Astrocyte (in vitro differentiated cells and primary cell): Measurements from ENCODE around the gene KRTAP5-6. TPM values are rescaled to one million over a fixed set of nuclear protein-coding genes. Genes with fewer than 3 reads are reported as not detected.

Experiments
- DNase-seq: peaks from one replicate; pipeline ENCODE4 v3.0.0-alpha.2; 2010; ENCODE audit warnings: low read depth
- FAIRE-seq: peaks from 2 replicates; lab custom pipeline; 2011; peaks lifted over from hg19 to GRCh38; lab: Jason Lieb, UNC
- H2AFZ ChIP-seq: 2 replicates; pipeline ENCODE4 v1.6.0; 2012; ENCODE audit warnings: low read depth, low read length, inconsistent platforms
- H3K27ac ChIP-seq: 2 replicates; pipeline ENCODE4 v1.5.1; 2011; ENCODE audit warnings: low read depth, low read length, inconsistent platforms
- H3K27me3 ChIP-seq: 2 replicates; pipeline ENCODE4 v1.6.0; 2011; ENCODE audit warnings: low read length, inconsistent platforms; ENCODE audit not compliant: insufficient read depth
- H3K36me3 ChIP-seq: 2 replicates; pipeline ENCODE4 v1.5.1; 2011; ENCODE audit warnings: low read length, inconsistent platforms; ENCODE audit not compliant: insufficient read depth
- H3K4me1 ChIP-seq: 2 replicates; pipeline ENCODE4 v1.5.1; 2011; ENCODE audit warnings: low read length, inconsistent platforms; ENCODE audit not compliant: insufficient read depth
- H3K4me2 ChIP-seq: 2 replicates; pipeline ENCODE4 v1.6.0; 2012; ENCODE audit warnings: low read length, inconsistent platforms
- H3K4me3 ChIP-seq: 2 replicates; pipeline ENCODE4 v1.5.1; 2011; ENCODE audit warnings: low read depth, mild to moderate bottlenecking, low read length, inconsistent platforms; ENCODE audit not compliant: insufficient read depth
- H3K79me2 ChIP-seq: 2 replicates; pipeline ENCODE4 v1.6.0; 2012; ENCODE audit warnings: mild to moderate bottlenecking, low read length, inconsistent platforms; ENCODE audit not compliant: insufficient read depth
- H3K9ac ChIP-seq: 2 replicates; pipeline ENCODE4 v1.6.0; 2012; ENCODE audit warnings: mild to moderate bottlenecking, low read length, inconsistent platforms
- H3K9me3 ChIP-seq: 2 replicates; pipeline ENCODE4 v1.5.1; 2012; ENCODE audit warnings: low read depth, mild to moderate bottlenecking, low read length, inconsistent platforms; ENCODE audit not compliant: insufficient read depth
- H4K20me1 ChIP-seq: 2 replicates; pipeline ENCODE4 v1.6.0; 2012; ENCODE audit warnings: low read length, inconsistent platforms; ENCODE audit not compliant: insufficient read depth
- H3K27ac Mint-ChIP-seq: one replicate; pipeline ENCODE4 v1.8.0; 2021; ENCODE audit warnings: mild to moderate bottlenecking, mixed read lengths; ENCODE audit not compliant: unreplicated experiment
- H3K27me3 Mint-ChIP-seq: one replicate; pipeline ENCODE4 v1.8.0; 2021; ENCODE audit warnings: low read depth, mixed read lengths; ENCODE audit not compliant: unreplicated experiment
- H3K36me3 Mint-ChIP-seq: one replicate; pipeline ENCODE4 v1.8.0; 2021; ENCODE audit warnings: low read depth, mixed read lengths; ENCODE audit not compliant: unreplicated experiment
- H3K4me1 Mint-ChIP-seq: one replicate; pipeline ENCODE4 v1.8.0; 2021; ENCODE audit warnings: low read depth, mixed read lengths; ENCODE audit not compliant: unreplicated experiment
- H3K4me3 Mint-ChIP-seq: one replicate; pipeline ENCODE4 v1.8.0; 2021; ENCODE audit warnings: mild to moderate bottlenecking, moderate library complexity, mixed read lengths; ENCODE audit not compliant: unreplicated experiment
- H3K9me3 Mint-ChIP-seq: one replicate; pipeline ENCODE4 v1.8.0; 2021; ENCODE audit warnings: mild to moderate bottlenecking, mixed read lengths; ENCODE audit not compliant: unreplicated experiment
- EZH2 ChIP-seq: IDR thresholded peaks from 2 replicates; pipeline ENCODE4 v1.6.1; 2012; ENCODE audit warnings: mild to moderate bottlenecking, low read length, inconsistent platforms; ENCODE audit not compliant: insufficient read depth
- total RNA-seq: library from RNA; stranded (reverse); gene quantifications from 2 replicates; pipeline ENCODE4 v1.2.1, GENCODE V29; 2021
- TF ChIP-seq, protein P1 (sequence below): IDR thresholded peaks from 2 replicates; pipeline ENCODE4 v1.5.1; 2011; ENCODE audit warnings: low read depth, mild to moderate bottlenecking, inconsistent platforms, low read length, moderate library complexity; ENCODE audit not compliant: insufficient read depth

Gene KRTAP5-6
- total RNA-seq, 1 donor from 2014 or later: not detected

DNA sequence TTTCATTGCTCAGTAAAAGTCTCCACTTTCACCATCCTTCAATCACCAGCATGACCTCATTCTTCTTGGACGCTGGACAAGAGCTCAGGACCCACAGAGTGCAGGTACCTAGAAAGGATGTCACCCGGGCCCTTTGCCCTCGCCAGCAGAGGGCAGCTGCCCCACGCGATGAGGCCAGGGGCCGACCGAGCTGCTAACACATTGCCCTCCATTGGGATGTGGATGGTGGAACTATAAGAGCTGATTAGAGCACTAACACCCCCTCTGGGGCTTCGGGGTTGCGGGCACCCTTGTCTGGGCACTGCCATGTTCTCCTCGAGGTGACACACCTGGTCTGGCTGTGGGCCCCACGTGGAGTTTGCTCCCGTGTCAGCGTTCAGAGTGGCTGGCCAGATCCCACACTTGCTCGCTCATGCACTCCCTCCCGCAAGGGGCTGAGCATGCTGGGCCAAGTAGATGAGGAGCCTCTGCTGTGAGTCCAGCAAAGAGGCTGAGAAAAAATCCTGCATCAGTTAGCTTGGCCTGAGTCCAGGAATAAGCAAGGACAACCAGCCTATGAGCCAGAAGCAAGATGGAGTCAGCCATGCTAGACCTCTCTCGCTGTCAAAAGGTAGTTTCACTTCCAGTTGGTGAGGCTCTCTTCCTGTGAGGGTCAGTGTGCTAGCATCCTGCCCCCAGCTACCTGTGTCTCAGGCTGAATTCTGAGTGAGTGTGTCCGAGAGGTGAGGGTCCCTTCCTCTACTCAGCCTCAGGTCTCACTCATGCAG, 9.8 kb downstream of the KRTAP5-6 start:
- H3K27me3 ChIP-seq: peaks cover 28% of the 10 kb centered on the region
- Mint-ChIP-seq H3K4me3 (no peak overlapping the region), H3K9me3 (peaks cover 2% of the 10 kb centered on the region), H3K36me3 (peaks cover 4% of the 10 kb centered on the region), H3K27me3 (peaks cover 58% of the 10 kb centered on the region), H3K27ac (no peak overlapping the region), H3K4me1 (peaks cover 9% of the 10 kb centered on the region)
- no peaks in the 10 kb centered on the region for H3K36me3 ChIP-seq
- H3K27ac ChIP-seq: no peak overlapping the region
- H3K9me3 ChIP-seq: no peaks in the 10 kb centered on the region
- FAIRE-seq (no peak), DNase-seq (no peak)
- TF ChIP-seq EZH2: no peak
- TF ChIP-seq, protein P1, sequence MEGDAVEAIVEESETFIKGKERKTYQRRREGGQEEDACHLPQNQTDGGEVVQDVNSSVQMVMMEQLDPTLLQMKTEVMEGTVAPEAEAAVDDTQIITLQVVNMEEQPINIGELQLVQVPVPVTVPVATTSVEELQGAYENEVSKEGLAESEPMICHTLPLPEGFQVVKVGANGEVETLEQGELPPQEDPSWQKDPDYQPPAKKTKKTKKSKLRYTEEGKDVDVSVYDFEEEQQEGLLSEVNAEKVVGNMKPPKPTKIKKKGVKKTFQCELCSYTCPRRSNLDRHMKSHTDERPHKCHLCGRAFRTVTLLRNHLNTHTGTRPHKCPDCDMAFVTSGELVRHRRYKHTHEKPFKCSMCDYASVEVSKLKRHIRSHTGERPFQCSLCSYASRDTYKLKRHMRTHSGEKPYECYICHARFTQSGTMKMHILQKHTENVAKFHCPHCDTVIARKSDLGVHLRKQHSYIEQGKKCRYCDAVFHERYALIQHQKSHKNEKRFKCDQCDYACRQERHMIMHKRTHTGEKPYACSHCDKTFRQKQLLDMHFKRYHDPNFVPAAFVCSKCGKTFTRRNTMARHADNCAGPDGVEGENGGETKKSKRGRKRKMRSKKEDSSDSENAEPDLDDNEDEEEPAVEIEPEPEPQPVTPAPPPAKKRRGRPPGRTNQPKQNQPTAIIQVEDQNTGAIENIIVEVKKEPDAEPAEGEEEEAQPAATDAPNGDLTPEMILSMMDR: no peak
- H2AFZ ChIP-seq: no peak overlapping the region
- no peaks in the 10 kb centered on the region for H4K20me1 ChIP-seq
- H3K4me3 ChIP-seq: no peak overlapping the region
- H3K9ac ChIP-seq: no peak overlapping the region
- no peak overlapping the region for H3K4me2 ChIP-seq
- H3K4me1 ChIP-seq: no peaks in the 10 kb centered on the region
- H3K79me2 ChIP-seq: no peaks in the 10 kb centered on the region

DNA sequence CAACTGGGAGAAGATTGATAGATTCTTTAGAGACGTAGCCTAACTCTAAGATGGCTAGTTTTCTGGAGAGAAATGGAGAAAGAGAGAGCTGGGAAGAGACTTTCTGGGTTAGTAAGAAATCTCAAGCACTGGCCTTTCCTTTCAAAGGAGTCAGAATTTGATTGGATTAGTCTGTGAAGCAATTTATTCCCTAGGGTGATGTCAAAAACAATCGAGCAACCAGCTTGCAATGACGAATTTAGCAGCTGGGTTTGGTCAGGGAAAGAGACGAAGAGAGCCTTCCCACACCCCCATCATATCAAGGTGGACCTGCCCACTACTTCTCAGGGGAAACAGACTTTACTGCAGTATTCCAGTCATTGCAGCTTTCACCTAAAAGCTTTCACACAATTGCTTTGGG, 10.8 kb downstream of the KRTAP5-6 start:
- H3K9me3 Mint-ChIP-seq: peaks cover 1% of the 10 kb centered on the region
- no peak overlapping the region for H3K27ac ChIP-seq
- peaks cover 29% of the 10 kb centered on the region for H3K27me3 ChIP-seq
- no peak overlapping the region for H3K4me3 Mint-ChIP-seq
- H3K4me2 ChIP-seq: no peak overlapping the region
- DNase-seq: no peak
- no peaks in the 10 kb centered on the region for H3K79me2 ChIP-seq
- H3K9me3 ChIP-seq: no peaks in the 10 kb centered on the region
- no peaks in the 10 kb centered on the region for H3K4me1 ChIP-seq
- no peaks in the 10 kb centered on the region for H3K36me3 ChIP-seq
- peaks cover 9% of the 10 kb centered on the region for H3K4me1 Mint-ChIP-seq
- no peak overlapping the region for H3K27ac Mint-ChIP-seq
- peaks cover 61% of the 10 kb centered on the region for H3K27me3 Mint-ChIP-seq
- no peak overlapping the region for H3K4me3 ChIP-seq
- H2AFZ ChIP-seq: no peak overlapping the region
- FAIRE-seq: no peak
- peaks cover 4% of the 10 kb centered on the region for H3K36me3 Mint-ChIP-seq
- TF ChIP-seq EZH2: no peak
- TF ChIP-seq, protein P1: no peak
- no peaks in the 10 kb centered on the region for H4K20me1 ChIP-seq
- no peak overlapping the region for H3K9ac ChIP-seq

DNA sequence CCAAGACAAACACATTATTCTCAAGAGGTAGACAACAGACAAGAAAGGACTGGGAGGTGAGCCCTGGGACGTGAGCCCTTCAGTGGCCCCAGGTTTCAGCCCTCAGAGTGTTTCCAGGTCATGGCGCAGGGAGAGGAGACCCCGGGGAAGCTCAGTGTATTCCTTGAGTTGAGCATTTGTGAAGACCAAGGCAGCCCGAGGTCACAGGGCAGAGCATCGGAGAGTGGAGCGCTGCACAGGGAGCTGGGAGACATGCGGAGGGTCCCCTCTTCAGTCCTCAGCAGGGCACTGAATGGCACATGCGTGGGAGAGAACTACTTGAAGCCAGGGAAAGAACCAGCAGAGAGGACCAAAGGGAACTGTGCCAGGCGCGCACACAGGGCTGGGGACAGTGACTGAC, 11.7 kb downstream of the KRTAP5-6 start:
- Histone ChIP-seq H3K4me3 (no peak overlapping the region), H4K20me1 (no peaks in the 10 kb centered on the region), H3K27me3 (peaks cover 29% of the 10 kb centered on the region), H3K4me1 (no peaks in the 10 kb centered on the region), H3K9me3 (no peaks in the 10 kb centered on the region), H3K4me2 (no peak overlapping the region), H2AFZ (no peak overlapping the region), H3K36me3 (no peaks in the 10 kb centered on the region), H3K9ac (no peak overlapping the region), H3K27ac (no peak overlapping the region), H3K79me2 (no peaks in the 10 kb centered on the region)
- Mint-ChIP-seq H3K27ac (no peak overlapping the region), H3K4me3 (no peak overlapping the region), H3K4me1 (peaks cover 9% of the 10 kb centered on the region), H3K36me3 (peaks cover 4% of the 10 kb centered on the region), H3K27me3 (peaks cover 63% of the 10 kb centered on the region), H3K9me3 (peaks cover 1% of the 10 kb centered on the region)
- no peak for DNase-seq
- no peak for TF ChIP-seq EZH2
- TF ChIP-seq, protein P1: no peak
- no peak for FAIRE-seq
